ENCODE measurements around the gene TGFBR3. TPM values are rescaled to one million over a fixed set of nuclear protein-coding genes. Genes with fewer than 3 reads are reported as not detected.

TGFBR3 gene
- total RNA-seq, 1 experiment from 2014 or later: 4.2 TPM

DNA sequence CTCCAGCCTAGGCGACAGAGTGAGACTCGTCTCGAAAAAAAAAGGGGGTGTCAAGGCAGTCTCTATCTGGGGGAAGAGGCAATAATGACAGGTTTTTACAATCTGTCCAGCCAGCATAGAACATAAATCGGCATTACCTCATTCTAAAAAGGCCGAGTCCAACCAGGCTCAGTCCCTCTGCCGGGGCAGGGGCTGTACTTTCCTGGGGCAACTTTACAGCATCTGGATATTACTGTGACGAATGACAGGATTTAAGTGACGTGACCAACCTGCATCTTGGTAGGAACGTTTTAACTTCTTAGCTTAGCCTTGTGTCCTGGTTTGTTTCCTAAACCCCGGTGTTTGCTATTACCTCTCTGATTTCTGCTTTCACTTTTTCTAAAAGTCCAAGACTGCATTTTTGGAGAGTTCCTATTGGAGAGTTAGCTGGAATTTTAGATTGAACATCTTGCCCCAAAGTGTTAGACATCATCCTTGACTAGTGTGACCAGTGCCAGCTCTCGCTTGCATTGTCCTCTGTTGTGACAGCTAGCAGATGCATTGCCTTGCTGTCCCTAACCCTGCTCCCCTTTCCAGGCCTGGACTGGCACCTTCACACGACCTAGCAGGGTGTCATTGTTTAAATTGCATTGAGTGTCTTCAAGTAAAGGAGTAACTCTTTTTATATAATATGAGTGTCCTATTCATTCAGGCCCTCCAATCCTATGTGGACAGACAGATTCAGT, 96.5 kb downstream of the TGFBR3 start:
- ChIA-PET POLR2A (no interaction called here), CTCF (no interaction called here)
- H3K36me3 Mint-ChIP-seq: peaks cover under 1% of the 10 kb centered on the region
- DNase-seq (ENCODE audit: low spot score) (no peak), ATAC-seq (no peak)
- H3K27ac Mint-ChIP-seq: no peak overlapping the region
- peaks cover 4% of the 10 kb centered on the region for H3K27me3 Mint-ChIP-seq (ENCODE audit: low read depth)
- H3K4me3 Mint-ChIP-seq: no peak overlapping the region
- H3K4me1 Mint-ChIP-seq: peaks cover 39% of the 10 kb centered on the region
- H3K9me3 Mint-ChIP-seq: peaks cover 1% of the 10 kb centered on the region
- TF ChIP-seq EMX1 (CRISPR knock-in tag; IDR thresholded peaks at IDR 0.05): no peak
- TF ChIP-seq ELF4 (CRISPR knock-in tag; IDR thresholded peaks at IDR 0.05; ENCODE audit: low read depth): no peak
- no peak for TF ChIP-seq TP53 (CRISPR knock-in tag; IDR thresholded peaks at IDR 0.05)
- no peak for TF ChIP-seq ZNF219 (CRISPR knock-in tag; IDR thresholded peaks at IDR 0.05; ENCODE audit: borderline replicate concordance)

- H3K27me3 Mint-ChIP-seq (ENCODE audit: low read depth): peaks cover 4% of the 10 kb centered on the region
These were observed 98.0 kb downstream of the TGFBR3 start for GRCh38 chr1:91787919-91788318.

DNA sequence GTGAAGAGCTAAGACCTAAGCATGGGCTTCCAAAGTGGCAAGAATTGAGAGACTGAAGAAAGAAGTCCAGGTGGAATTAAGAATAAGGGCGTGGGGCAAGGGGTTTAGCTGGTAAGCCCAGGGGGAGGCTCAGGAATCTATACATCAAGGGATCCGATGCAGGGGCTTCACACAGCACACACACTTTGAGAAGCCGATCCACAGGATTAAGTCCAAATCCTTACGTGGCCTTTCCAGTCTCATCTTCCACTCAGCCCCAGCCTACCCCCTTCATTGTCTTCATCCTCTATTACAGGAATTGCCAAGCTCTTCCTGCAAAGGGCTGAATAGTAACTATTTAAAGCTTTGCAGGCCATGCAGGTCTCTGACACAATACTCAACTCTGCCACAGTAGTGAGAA, 101.3 kb downstream of the TGFBR3 start:
- no peak overlapping the region for H3K27ac Mint-ChIP-seq
- no peaks in the 10 kb centered on the region for H3K9me3 Mint-ChIP-seq
- DNase-seq (ENCODE audit: low spot score) (no peak), ATAC-seq (no peak)
- peaks cover 21% of the 10 kb centered on the region for H3K4me1 Mint-ChIP-seq
- peaks cover 1% of the 10 kb centered on the region for H3K27me3 Mint-ChIP-seq (ENCODE audit: low read depth)
- ChIA-PET POLR2A (no interaction called here), CTCF (interaction anchor here (0.5 to 0.6 kb wide), 2 partner anchors 20 to 233 kb away, joined by 3 read pairs; no protein-coding TSS in a partner anchor)
- H3K36me3 Mint-ChIP-seq: no peaks in the 10 kb centered on the region
- H3K4me3 Mint-ChIP-seq: no peak overlapping the region
- TF ChIP-seq ZBTB43 (CRISPR knock-in tag; IDR thresholded peaks at IDR 0.05) (no peak), SP1 (CRISPR knock-in tag; conservative IDR thresholded peaks at IDR 0.05) (no peak), ZSCAN18 (CRISPR knock-in tag; IDR thresholded peaks at IDR 0.05) (no peak), E2F5 (CRISPR knock-in tag; IDR thresholded peaks at IDR 0.05) (no peak), USF2 (CRISPR knock-in tag; IDR thresholded peaks at IDR 0.05) (no peak), GRHL2 (CRISPR knock-in tag; IDR thresholded peaks at IDR 0.05; ENCODE audit: insufficient replicate concordance, severe bottlenecking) (no peak), JAZF1 (CRISPR knock-in tag; IDR thresholded peaks at IDR 0.05) (no peak)
- TF ChIP-seq, protein P1, sequence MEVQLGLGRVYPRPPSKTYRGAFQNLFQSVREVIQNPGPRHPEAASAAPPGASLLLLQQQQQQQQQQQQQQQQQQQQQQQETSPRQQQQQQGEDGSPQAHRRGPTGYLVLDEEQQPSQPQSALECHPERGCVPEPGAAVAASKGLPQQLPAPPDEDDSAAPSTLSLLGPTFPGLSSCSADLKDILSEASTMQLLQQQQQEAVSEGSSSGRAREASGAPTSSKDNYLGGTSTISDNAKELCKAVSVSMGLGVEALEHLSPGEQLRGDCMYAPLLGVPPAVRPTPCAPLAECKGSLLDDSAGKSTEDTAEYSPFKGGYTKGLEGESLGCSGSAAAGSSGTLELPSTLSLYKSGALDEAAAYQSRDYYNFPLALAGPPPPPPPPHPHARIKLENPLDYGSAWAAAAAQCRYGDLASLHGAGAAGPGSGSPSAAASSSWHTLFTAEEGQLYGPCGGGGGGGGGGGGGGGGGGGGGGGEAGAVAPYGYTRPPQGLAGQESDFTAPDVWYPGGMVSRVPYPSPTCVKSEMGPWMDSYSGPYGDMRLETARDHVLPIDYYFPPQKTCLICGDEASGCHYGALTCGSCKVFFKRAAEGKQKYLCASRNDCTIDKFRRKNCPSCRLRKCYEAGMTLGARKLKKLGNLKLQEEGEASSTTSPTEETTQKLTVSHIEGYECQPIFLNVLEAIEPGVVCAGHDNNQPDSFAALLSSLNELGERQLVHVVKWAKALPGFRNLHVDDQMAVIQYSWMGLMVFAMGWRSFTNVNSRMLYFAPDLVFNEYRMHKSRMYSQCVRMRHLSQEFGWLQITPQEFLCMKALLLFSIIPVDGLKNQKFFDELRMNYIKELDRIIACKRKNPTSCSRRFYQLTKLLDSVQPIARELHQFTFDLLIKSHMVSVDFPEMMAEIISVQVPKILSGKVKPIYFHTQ (CRISPR knock-in tag; IDR thresholded peaks at IDR 0.05): no peak
- TF ChIP-seq, protein P2, sequence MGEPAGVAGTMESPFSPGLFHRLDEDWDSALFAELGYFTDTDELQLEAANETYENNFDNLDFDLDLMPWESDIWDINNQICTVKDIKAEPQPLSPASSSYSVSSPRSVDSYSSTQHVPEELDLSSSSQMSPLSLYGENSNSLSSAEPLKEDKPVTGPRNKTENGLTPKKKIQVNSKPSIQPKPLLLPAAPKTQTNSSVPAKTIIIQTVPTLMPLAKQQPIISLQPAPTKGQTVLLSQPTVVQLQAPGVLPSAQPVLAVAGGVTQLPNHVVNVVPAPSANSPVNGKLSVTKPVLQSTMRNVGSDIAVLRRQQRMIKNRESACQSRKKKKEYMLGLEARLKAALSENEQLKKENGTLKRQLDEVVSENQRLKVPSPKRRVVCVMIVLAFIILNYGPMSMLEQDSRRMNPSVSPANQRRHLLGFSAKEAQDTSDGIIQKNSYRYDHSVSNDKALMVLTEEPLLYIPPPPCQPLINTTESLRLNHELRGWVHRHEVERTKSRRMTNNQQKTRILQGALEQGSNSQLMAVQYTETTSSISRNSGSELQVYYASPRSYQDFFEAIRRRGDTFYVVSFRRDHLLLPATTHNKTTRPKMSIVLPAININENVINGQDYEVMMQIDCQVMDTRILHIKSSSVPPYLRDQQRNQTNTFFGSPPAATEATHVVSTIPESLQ (CRISPR knock-in tag; IDR thresholded peaks at IDR 0.05): no peak

More at GRCh38 chr1:91787919-91788318, 98.0 kb downstream of the TGFBR3 start:
- CTCF ChIA-PET: no interaction called here
- ATAC-seq (no peak), DNase-seq (ENCODE audit: low spot score) (no peak)
- TF ChIP-seq NR1H2 (CRISPR knock-in tag; IDR thresholded peaks at IDR 0.05) (no peak), SMAD3 (CRISPR knock-in tag; IDR thresholded peaks at IDR 0.05; ENCODE audit: borderline replicate concordance) (no peak), MLX (CRISPR knock-in tag; IDR thresholded peaks at IDR 0.05) (no peak), ZNF121 (CRISPR knock-in tag; IDR thresholded peaks at IDR 0.05) (no peak), GTF2I (CRISPR knock-in tag; conservative IDR thresholded peaks at IDR 0.05) (no peak), USF2 (CRISPR knock-in tag; IDR thresholded peaks at IDR 0.05) (no peak), SMAD4 (CRISPR knock-in tag; IDR thresholded peaks at IDR 0.05) (no peak)
- TF ChIP-seq, protein P3, sequence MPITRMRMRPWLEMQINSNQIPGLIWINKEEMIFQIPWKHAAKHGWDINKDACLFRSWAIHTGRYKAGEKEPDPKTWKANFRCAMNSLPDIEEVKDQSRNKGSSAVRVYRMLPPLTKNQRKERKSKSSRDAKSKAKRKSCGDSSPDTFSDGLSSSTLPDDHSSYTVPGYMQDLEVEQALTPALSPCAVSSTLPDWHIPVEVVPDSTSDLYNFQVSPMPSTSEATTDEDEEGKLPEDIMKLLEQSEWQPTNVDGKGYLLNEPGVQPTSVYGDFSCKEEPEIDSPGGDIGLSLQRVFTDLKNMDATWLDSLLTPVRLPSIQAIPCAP (CRISPR knock-in tag; IDR thresholded peaks at IDR 0.05): no peak
- POLR2A ChIA-PET: no interaction called here
- no peak overlapping the region for H3K27ac Mint-ChIP-seq
- H3K36me3 Mint-ChIP-seq: no peaks in the 10 kb centered on the region
- no peak overlapping the region for H3K4me3 Mint-ChIP-seq
- H3K9me3 Mint-ChIP-seq: no peaks in the 10 kb centered on the region
- H3K4me1 Mint-ChIP-seq: peaks cover 35% of the 10 kb centered on the region
